ENCODE measurements around the gene ATXN1.

ATXN1 gene

DNA sequence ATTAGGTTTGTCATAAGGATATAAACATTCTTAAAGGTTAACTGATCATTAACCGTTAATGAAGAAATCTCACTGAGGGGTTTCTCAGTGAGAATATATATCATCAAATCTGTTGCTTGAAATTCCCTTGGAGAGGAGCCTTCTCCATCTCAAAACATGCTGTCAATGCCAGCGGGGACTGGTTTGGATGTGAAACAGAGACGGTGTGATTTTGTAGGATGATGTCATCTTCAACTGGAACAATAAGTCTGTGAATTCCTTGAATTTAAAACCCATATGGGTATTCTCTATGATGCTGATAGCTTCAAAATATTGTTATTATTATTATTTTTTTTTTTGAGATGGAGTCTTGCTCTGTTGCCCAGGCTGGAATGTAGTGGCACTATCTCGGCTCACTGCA lies 447.0 kb downstream of the ATXN1 start:
- TF ChIP-seq, protein P1, sequence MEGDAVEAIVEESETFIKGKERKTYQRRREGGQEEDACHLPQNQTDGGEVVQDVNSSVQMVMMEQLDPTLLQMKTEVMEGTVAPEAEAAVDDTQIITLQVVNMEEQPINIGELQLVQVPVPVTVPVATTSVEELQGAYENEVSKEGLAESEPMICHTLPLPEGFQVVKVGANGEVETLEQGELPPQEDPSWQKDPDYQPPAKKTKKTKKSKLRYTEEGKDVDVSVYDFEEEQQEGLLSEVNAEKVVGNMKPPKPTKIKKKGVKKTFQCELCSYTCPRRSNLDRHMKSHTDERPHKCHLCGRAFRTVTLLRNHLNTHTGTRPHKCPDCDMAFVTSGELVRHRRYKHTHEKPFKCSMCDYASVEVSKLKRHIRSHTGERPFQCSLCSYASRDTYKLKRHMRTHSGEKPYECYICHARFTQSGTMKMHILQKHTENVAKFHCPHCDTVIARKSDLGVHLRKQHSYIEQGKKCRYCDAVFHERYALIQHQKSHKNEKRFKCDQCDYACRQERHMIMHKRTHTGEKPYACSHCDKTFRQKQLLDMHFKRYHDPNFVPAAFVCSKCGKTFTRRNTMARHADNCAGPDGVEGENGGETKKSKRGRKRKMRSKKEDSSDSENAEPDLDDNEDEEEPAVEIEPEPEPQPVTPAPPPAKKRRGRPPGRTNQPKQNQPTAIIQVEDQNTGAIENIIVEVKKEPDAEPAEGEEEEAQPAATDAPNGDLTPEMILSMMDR (IDR thresholded peaks at IDR 0.05; ENCODE audit: insufficient read depth, low read length): no peak
- no peak for TF ChIP-seq GABPA (IDR thresholded peaks at IDR 0.05; ENCODE audit: low read depth)
- TF ChIP-seq POLR2AphosphoS5 (IDR thresholded peaks at IDR 0.05; ENCODE audit: low read depth): no peak
- no peak for TF ChIP-seq SPI1 (IDR thresholded peaks at IDR 0.05; ENCODE audit: borderline replicate concordance, low read depth)
- TF ChIP-seq, protein P2, sequence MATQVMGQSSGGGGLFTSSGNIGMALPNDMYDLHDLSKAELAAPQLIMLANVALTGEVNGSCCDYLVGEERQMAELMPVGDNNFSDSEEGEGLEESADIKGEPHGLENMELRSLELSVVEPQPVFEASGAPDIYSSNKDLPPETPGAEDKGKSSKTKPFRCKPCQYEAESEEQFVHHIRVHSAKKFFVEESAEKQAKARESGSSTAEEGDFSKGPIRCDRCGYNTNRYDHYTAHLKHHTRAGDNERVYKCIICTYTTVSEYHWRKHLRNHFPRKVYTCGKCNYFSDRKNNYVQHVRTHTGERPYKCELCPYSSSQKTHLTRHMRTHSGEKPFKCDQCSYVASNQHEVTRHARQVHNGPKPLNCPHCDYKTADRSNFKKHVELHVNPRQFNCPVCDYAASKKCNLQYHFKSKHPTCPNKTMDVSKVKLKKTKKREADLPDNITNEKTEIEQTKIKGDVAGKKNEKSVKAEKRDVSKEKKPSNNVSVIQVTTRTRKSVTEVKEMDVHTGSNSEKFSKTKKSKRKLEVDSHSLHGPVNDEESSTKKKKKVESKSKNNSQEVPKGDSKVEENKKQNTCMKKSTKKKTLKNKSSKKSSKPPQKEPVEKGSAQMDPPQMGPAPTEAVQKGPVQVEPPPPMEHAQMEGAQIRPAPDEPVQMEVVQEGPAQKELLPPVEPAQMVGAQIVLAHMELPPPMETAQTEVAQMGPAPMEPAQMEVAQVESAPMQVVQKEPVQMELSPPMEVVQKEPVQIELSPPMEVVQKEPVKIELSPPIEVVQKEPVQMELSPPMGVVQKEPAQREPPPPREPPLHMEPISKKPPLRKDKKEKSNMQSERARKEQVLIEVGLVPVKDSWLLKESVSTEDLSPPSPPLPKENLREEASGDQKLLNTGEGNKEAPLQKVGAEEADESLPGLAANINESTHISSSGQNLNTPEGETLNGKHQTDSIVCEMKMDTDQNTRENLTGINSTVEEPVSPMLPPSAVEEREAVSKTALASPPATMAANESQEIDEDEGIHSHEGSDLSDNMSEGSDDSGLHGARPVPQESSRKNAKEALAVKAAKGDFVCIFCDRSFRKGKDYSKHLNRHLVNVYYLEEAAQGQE (IDR thresholded peaks at IDR 0.05; ENCODE audit: insufficient replicate concordance, low read depth): no peak
- Histone ChIP-seq H3K27ac (replicated peaks) (no peak overlapping the region), H3K4me3 (replicated peaks; ENCODE audit: insufficient read depth, low read length) (no peak overlapping the region), H3K27me3 (ENCODE audit: insufficient read depth, poor library complexity, severe bottlenecking) (no peaks in the 10 kb centered on the region)
- no peak for DNase-seq (ENCODE audit: low read depth in 1 of 2, low spot score in 1 of 2)

DNA sequence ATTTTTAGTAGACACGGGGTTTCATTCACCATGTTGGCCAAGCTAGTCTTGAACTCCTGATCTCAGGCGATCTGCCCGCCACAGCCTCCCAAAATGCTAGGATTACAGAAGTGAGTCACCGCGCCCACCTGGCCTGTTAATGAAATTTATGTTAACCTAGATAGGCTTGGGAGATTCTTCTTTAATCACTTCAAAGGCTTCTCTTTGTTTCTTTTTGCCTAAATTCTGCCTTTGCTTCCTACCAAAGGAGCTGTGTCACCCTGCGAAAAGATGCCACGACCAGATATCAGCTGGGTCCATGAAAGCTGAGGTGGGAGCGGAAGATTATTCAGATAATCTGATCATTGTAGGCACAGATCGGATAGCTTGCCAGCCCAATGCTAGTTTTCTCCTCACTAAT lies 447.5 kb downstream of the ATXN1 start:
- TF ChIP-seq POLR2AphosphoS5 (IDR thresholded peaks at IDR 0.05; ENCODE audit: low read depth): no peak
- no peak for TF ChIP-seq GABPA (IDR thresholded peaks at IDR 0.05; ENCODE audit: low read depth)
- DNase-seq (ENCODE audit: low read depth in 1 of 2, low spot score in 1 of 2): no peak
- no peak overlapping the region for H3K4me3 ChIP-seq (replicated peaks; ENCODE audit: insufficient read depth, low read length)
- no peak overlapping the region for H3K27ac ChIP-seq (replicated peaks)
- no peaks in the 10 kb centered on the region for H3K27me3 ChIP-seq (ENCODE audit: insufficient read depth, poor library complexity, severe bottlenecking)

DNA sequence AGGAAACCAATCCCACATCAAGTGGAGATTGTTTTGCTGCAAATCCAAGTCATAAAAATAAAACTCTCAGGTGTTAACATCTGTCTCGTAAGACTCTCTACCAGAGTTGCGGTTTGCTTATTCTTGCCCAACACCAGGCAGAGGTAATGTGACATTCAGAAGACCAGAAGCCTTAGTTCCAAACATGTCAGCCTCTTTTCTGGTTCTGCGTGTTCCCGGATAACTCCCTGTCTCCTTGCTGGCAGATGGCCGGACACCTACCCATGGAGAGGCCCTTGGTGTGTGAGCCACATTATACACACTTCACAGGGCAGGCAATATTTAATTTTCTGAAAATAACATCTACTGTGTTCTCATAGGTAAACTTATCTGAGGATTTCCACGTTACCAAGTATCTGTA lies 449.5 kb downstream of the ATXN1 start:
- DNase-seq (ENCODE audit: low read depth in 1 of 2, low spot score in 1 of 2): no peak
- Histone ChIP-seq H3K27me3 (ENCODE audit: insufficient read depth, poor library complexity, severe bottlenecking) (no peaks in the 10 kb centered on the region), H3K4me3 (replicated peaks; ENCODE audit: insufficient read depth, low read length) (no peak overlapping the region), H3K27ac (replicated peaks) (no peak overlapping the region)
- TF ChIP-seq POLR2AphosphoS5 (IDR thresholded peaks at IDR 0.05; ENCODE audit: low read depth) (no peak), GABPA (IDR thresholded peaks at IDR 0.05; ENCODE audit: low read depth) (no peak), SPI1 (IDR thresholded peaks at IDR 0.05; ENCODE audit: borderline replicate concordance, low read depth) (no peak)
- TF ChIP-seq, protein P2 (IDR thresholded peaks at IDR 0.05; ENCODE audit: insufficient replicate concordance, low read depth): no peak
- TF ChIP-seq, protein P1 (IDR thresholded peaks at IDR 0.05; ENCODE audit: insufficient read depth, low read length): no peak

DNA sequence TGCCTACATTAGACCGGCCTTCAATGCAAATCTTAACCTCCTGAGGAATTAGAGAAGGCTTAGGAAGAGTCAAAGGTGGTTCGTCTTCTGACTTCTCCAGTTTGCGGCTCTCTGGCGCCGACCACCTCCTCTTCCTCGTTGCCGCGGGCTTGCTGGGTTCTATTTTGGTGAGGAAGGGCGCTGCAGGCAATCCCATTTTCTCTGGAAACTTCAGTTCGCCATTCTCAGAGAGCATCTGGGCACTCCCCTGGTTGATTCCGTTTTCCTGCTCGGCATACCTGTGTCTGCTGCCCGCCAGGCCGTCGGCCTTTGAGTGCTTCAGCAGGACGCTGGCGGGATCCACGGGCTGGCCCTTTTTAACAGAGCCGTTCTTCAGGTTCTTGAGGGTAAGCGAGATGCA lies 454.9 kb downstream of the ATXN1 start:
- TF ChIP-seq POLR2AphosphoS5 (IDR thresholded peaks at IDR 0.05; ENCODE audit: low read depth) (no peak), SPI1 (IDR thresholded peaks at IDR 0.05; ENCODE audit: borderline replicate concordance, low read depth) (no peak), GABPA (IDR thresholded peaks at IDR 0.05; ENCODE audit: low read depth) (no peak)
- TF ChIP-seq, protein P2 (IDR thresholded peaks at IDR 0.05; ENCODE audit: insufficient replicate concordance, low read depth): no peak
- TF ChIP-seq, protein P1 (IDR thresholded peaks at IDR 0.05; ENCODE audit: insufficient read depth, low read length): no peak
- DNase-seq (ENCODE audit: low read depth in 1 of 2, low spot score in 1 of 2): no peak
- H3K4me3 ChIP-seq (replicated peaks; ENCODE audit: insufficient read depth, low read length): no peak overlapping the region

More for the DNA sequence above, 454.9 kb downstream of the ATXN1 start:
- H3K27ac ChIP-seq (replicated peaks): no peak overlapping the region
- no peaks in the 10 kb centered on the region for H3K27me3 ChIP-seq (ENCODE audit: insufficient read depth, poor library complexity, severe bottlenecking)

All from HL-60 (cell line).